ENCODE data around the gene AP4M1. TPM values are rescaled to one million over a fixed set of nuclear protein-coding genes. Genes with fewer than 3 reads are reported as not detected.

AP4M1 gene
- total RNA-seq, 2 experiments from 2014 or later = 25.0 to 33.8 TPM

DNA sequence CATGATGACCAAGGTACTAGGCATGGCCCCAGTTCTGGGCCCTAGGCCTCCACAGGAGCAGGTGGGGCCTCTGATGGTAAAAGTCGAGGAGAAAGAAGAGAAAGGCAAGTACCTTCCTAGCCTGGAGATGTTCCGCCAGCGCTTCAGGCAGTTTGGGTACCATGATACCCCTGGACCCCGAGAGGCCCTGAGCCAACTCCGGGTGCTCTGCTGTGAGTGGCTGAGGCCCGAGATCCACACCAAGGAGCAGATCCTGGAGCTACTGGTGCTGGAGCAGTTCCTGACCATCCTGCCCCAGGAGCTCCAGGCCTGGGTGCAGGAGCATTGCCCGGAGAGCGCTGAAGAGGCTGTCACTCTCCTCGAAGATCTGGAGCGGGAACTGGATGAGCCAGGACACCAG lies 44.4 kb upstream of the AP4M1 start:
- DNase-seq (ENCODE audit: low spot score) = no peak
- no peaks in the 10 kb centered on the region for H3K9me2 ChIP-seq (ENCODE audit: insufficient read depth, low read length)
- H3K79me2 ChIP-seq (ENCODE audit: insufficient read depth, low read depth, low read length) = no peaks in the 10 kb centered on the region
- intact Hi-C loops (cut with micrococcal nuclease; ENCODE audit: unreplicated experiment) = no loop called here
- H3K36me3 ChIP-seq (ENCODE audit: insufficient read depth, low read length) = peaks cover 32% of the 10 kb centered on the region
- H3K4me2 ChIP-seq (ENCODE audit: low read length) = no peak overlapping the region
- no peak overlapping the region for H3K4me3 ChIP-seq (ENCODE audit: low read depth, low read length, poor library complexity, severe bottlenecking)
- ChIA-PET CTCF (ENCODE audit: unreplicated experiment) (no interaction called here), POLR2A (no interaction called here)
- TF ChIP-seq EZH2phosphoT487 (IDR thresholded peaks at IDR 0.05; ENCODE audit: borderline replicate concordance, low read depth, low read length) = no peak
- TF ChIP-seq, protein P1, sequence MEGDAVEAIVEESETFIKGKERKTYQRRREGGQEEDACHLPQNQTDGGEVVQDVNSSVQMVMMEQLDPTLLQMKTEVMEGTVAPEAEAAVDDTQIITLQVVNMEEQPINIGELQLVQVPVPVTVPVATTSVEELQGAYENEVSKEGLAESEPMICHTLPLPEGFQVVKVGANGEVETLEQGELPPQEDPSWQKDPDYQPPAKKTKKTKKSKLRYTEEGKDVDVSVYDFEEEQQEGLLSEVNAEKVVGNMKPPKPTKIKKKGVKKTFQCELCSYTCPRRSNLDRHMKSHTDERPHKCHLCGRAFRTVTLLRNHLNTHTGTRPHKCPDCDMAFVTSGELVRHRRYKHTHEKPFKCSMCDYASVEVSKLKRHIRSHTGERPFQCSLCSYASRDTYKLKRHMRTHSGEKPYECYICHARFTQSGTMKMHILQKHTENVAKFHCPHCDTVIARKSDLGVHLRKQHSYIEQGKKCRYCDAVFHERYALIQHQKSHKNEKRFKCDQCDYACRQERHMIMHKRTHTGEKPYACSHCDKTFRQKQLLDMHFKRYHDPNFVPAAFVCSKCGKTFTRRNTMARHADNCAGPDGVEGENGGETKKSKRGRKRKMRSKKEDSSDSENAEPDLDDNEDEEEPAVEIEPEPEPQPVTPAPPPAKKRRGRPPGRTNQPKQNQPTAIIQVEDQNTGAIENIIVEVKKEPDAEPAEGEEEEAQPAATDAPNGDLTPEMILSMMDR (conservative IDR thresholded peaks at IDR 0.05; ENCODE audit: low read length) = no peak
- no peak overlapping the region for H2AFZ ChIP-seq (ENCODE audit: low read length)
- H3K4me1 ChIP-seq (ENCODE audit: insufficient read depth, low read length, poor library complexity, severe bottlenecking) = peaks cover 6% of the 10 kb centered on the region
- BruUV-seq (replicated peaks) = no TSS peak
- no peak overlapping the region for H3K27ac ChIP-seq (ENCODE audit: low read depth, low read length, poor library complexity, severe bottlenecking)
- no peaks in the 10 kb centered on the region for H3K9me3 ChIP-seq (ENCODE audit: low read length)
- H4K20me1 ChIP-seq (ENCODE audit: insufficient read depth, low read length) = no peaks in the 10 kb centered on the region

DNA sequence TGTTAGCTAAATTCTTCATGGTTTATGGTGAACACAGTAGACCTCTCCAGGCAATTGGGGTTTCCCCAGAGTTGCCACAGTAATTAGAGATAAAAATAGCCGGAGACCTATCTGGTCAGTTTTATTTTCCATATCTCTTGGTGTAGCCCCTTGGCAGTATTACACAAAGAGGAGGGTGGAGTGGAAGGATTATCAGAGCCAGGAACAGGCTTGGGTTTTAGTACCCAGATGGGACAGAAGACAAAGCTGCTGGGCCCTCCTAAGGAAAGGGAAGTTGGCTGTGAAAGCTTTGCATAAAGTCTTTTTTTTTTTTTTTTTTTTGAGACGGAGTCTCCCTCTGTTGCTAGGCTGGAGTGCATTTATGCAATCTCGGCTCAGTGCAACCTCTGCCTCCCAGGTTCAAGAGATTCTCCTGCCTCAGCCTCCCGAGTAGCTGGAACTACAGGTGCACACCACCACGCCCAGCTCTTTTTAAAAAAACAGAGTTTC lies 42.1 kb upstream of the AP4M1 start:
- BruUV-seq (replicated peaks) = no TSS peak
- intact Hi-C loops (cut with micrococcal nuclease; ENCODE audit: unreplicated experiment) = no loop called here
- no peak overlapping the region for H3K4me2 ChIP-seq (ENCODE audit: low read length)
- POLR2A ChIA-PET = interaction anchor here (0.6 to 1.5 kb wide), 4 partner anchors 10 to 40 kb away, joined by 3 to 5 read pairs (median 4); partner anchors contain the start of gene ZSCAN21
- no peaks in the 10 kb centered on the region for H4K20me1 ChIP-seq (ENCODE audit: insufficient read depth, low read length)
- no peaks in the 10 kb centered on the region for H3K9me2 ChIP-seq (ENCODE audit: insufficient read depth, low read length)
- H2AFZ ChIP-seq (ENCODE audit: low read length) = no peak overlapping the region
- TF ChIP-seq, protein P1 (conservative IDR thresholded peaks at IDR 0.05; ENCODE audit: low read length) = no peak
- no peak for TF ChIP-seq EZH2phosphoT487 (IDR thresholded peaks at IDR 0.05; ENCODE audit: borderline replicate concordance, low read depth, low read length)
- H3K27ac ChIP-seq (ENCODE audit: low read depth, low read length, poor library complexity, severe bottlenecking) = no peak overlapping the region
- H3K4me1 ChIP-seq (ENCODE audit: insufficient read depth, low read length, poor library complexity, severe bottlenecking) = peaks cover 6% of the 10 kb centered on the region
- no peak overlapping the region for H3K4me3 ChIP-seq (ENCODE audit: low read depth, low read length, poor library complexity, severe bottlenecking)
- no peaks in the 10 kb centered on the region for H3K9me3 ChIP-seq (ENCODE audit: low read length)
- peaks cover 41% of the 10 kb centered on the region for H3K36me3 ChIP-seq (ENCODE audit: insufficient read depth, low read length)
- CTCF ChIA-PET (ENCODE audit: unreplicated experiment) = no interaction called here
- DNase-seq (ENCODE audit: low spot score) = peak; percentile 14
- no peaks in the 10 kb centered on the region for H3K79me2 ChIP-seq (ENCODE audit: insufficient read depth, low read depth, low read length)

DNA sequence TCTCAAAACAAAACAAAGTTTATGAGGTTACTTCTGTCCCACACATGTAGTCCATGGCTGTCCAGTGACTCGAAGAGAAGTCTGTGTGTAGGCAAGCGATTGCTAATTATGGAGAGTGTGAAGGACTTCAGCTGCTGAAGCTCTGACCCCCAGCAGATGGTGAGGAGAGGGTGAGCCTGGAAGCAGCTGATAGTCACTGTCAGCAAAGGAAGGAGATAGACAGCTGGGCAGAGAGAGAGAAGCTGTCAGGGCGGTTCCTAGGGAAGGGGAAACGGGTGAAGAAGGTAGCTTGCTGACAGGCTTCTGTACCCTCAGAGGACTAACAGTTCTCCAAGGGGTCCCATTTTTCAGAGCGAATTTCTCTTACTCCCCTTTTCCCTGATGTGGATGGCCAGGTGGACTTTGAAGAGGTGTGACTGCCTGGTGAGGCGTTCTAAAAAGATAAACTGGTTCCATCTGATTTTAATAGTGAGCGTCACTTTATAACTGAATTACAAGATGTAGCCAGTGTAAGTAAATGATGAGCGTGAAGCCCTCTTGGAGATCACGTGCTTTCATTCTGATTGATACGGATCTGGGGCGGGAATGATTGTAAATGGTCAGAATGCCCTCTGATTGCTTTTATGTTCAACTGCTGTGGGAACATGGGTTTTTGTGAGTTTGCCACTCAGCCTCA lies 39.8 kb upstream of the AP4M1 start:
- no peak for DNase-seq (ENCODE audit: low spot score)
- no peak overlapping the region for H3K4me2 ChIP-seq (ENCODE audit: low read length)
- H3K4me3 ChIP-seq (ENCODE audit: low read depth, low read length, poor library complexity, severe bottlenecking) = no peak overlapping the region
- no peaks in the 10 kb centered on the region for H3K9me2 ChIP-seq (ENCODE audit: insufficient read depth, low read length)
- no peaks in the 10 kb centered on the region for H3K79me2 ChIP-seq (ENCODE audit: insufficient read depth, low read depth, low read length)
- BruUV-seq (replicated peaks) = no TSS peak
- CTCF ChIA-PET (ENCODE audit: unreplicated experiment) = no interaction called here
- no peaks in the 10 kb centered on the region for H4K20me1 ChIP-seq (ENCODE audit: insufficient read depth, low read length)
- H3K27ac ChIP-seq (ENCODE audit: low read depth, low read length, poor library complexity, severe bottlenecking) = no peak overlapping the region
- POLR2A ChIA-PET = interaction anchor here (0.6 to 0.7 kb wide), 2 partner anchors 357 to 1057 kb away, joined by 3 to 4 read pairs; no protein-coding TSS in a partner anchor
- peaks cover 53% of the 10 kb centered on the region for H3K36me3 ChIP-seq (ENCODE audit: insufficient read depth, low read length)
- intact Hi-C loops (cut with micrococcal nuclease; ENCODE audit: unreplicated experiment) = no loop called here
- H3K4me1 ChIP-seq (ENCODE audit: insufficient read depth, low read length, poor library complexity, severe bottlenecking) = peaks cover 6% of the 10 kb centered on the region
- TF ChIP-seq, protein P1 (conservative IDR thresholded peaks at IDR 0.05; ENCODE audit: low read length) = no peak
- H2AFZ ChIP-seq (ENCODE audit: low read length) = no peak overlapping the region
- H3K9me3 ChIP-seq (ENCODE audit: low read length) = no peaks in the 10 kb centered on the region

Measured in OCI-LY7 (cell line).